GM13977 (cell line): ENCODE data around the gene TSPAN11.

ENCODE experiments used
- DNase-seq: peaks from one replicate; pipeline ENCODE4 v3.0.0; 2012; ENCODE audit warnings: low spot score
- CTCF ChIP-seq: IDR thresholded peaks from 2 replicates; pipeline ENCODE4 v1.5.1; 2012; ENCODE audit warnings: mild to moderate bottlenecking, control low read depth; ENCODE audit not compliant: insufficient read depth; ENCODE audit errors: extremely low read depth, missing control alignments
- in situ Hi-C: fragments of 300-500 bp; cut with MboI; formaldehyde crosslinking; loops from one replicate; pipeline ENCODE4 v1.12.0; 2022; ENCODE audit warnings: low sequenced_read_pairs, low pct_unique_long_range_greater_than_20kb, mixed read lengths, inconsistent platforms; ENCODE audit not compliant: unreplicated experiment

Gene TSPAN11

DNA sequence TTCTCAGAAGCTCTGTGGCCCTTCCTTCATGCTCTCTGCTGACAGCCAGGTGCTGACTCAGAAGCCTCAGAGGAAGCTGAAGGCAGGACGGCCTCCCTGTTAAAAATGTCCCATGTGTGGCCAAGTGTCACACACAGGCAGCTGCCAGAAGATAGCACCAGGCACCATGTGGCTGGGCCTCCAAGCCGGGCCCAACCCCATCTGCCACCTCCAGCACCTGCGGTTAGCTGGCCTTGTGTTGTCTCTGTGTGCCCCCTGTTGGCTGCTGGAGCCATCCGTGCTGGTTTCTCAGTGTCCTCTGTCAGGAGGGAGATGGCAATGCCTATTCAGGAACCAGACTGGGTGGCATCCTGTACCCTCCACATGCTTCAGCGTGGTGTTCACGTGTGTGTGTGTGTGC is 63.2 kb downstream of the TSPAN11 start:
- DNase-seq, result peak; percentile 49
- TF ChIP-seq CTCF, result peak; percentile 35
- in situ Hi-C loops, result no loop called here

DNA sequence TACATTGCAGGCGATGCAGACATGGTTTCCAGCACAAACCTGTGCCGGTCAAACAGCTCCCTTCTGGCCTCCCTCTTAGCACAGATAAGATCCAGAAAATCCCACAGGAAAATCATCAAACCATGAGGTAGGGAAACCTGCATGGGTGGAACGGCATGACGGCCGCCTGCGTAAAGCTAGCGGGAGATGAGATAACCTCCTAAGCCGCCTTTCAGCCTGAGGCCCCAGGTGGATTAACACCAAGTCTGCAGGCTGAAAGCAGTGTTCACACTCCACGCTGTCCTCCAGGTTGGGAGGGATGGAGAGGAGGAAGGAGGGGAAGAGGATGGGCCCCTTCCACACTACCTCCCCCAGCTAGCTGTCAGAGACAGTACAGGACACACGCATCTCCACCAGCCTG is 63.8 kb downstream of the TSPAN11 start:
- no peak for TF ChIP-seq CTCF
- no peak for DNase-seq
- in situ Hi-C loops, result no loop called here

DNA sequence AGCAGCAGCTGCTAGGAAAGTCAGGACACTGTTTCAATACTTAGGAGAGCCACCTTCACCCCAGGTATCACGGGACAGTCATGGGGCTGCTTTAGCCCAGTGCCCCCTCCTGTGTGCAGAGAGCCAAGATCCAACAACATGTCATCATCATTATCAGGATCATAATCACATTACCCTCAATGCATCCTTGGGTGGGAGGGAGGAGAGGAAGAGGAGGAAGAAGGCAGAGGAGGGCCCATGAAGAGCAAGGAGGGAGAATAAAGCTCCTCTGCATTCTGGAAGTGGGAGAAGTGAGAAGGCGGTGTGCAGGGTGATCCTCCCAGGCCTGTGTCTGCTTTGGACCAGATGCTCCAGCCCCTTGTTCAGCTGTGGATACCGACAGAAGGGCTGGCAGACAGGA is 64.2 kb downstream of the TSPAN11 start:
- TF ChIP-seq CTCF, result no peak
- in situ Hi-C loops, result no loop called here
- DNase-seq, result no peak

- DNase-seq, result no peak
- in situ Hi-C loops, result no loop called here
- TF ChIP-seq CTCF, result no peak
Observed at GRCh38 chr12:30991466-30991865, 64.9 kb downstream of the TSPAN11 start.

- TF ChIP-seq CTCF, result no peak
- in situ Hi-C loops, result no loop called here
- DNase-seq, result no peak
Observed at GRCh38 chr12:30992381-30992780, 65.8 kb downstream of the TSPAN11 start.

DNA sequence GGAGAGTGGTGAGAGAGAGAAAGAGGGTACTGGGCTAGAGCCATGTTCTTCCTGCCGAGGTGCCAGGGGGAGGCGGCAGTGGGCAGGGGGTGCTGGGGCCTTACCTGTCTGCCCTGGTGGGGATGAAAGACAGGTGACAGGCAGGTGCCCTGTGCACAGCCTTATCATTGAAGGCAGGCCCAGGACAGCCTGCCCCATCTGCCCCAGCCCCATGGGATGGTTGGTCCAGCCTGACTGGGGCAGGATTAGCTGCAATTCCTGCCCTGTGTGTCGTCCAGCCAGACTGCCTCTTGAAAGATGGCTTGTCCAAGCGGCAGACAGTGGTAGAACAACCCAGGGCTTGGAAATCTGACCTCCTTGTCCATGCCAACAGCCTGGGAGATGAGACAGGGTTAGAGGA is 67.2 kb downstream of the TSPAN11 start:
- TF ChIP-seq CTCF, result no peak
- DNase-seq, result no peak
- in situ Hi-C loops, result no loop called here

- no peak for TF ChIP-seq CTCF
- no peak for DNase-seq
- in situ Hi-C loops, result no loop called here
Observed at GRCh38 chr12:30994274-30994673, 67.7 kb downstream of the TSPAN11 start.
